ENCODE data around the gene MCTP1.

- TF ChIP-seq POLR2A (IDR thresholded peaks at IDR 0.05): no peak
- TF ChIP-seq CTCF (IDR thresholded peaks at IDR 0.05): no peak
These were observed 216.5 kb downstream of the MCTP1 start for GRCh38 chr5:95068289-95068910.

Data from tibial nerve (tissue), 3 donors.